Hematopoietic multipotent progenitor cell treated with erythropoietin and hydrocortisone succinate and interleukin-3 and kit ligand, for 8 days (in vitro differentiated cells): Measurements from ENCODE around the gene ASCC3.
A peak's percentile ranks its signal among the peaks of the same experiment; 100 is the strongest.
"Not testable (repeated sequence)": the region's sequence is repeated elsewhere in the genome, so short reads cannot be mapped to it uniquely, and the experiment has no call there.

Source experiments
- DNase-seq: peaks from one replicate; pipeline ENCODE4 v3.0.0-alpha.2; 2015

Gene ASCC3

GRCh38 chr6:100880853-100881706 is at the start of gene ASCC3:
Gene ASCC3 (minus strand): TSS chr6:100881329. CDS start chr6:100867997, 13,332 bp downstream.
- DNase-seq: peak; percentile 94

GRCh38 chr6:100925749-100926148 is 44.6 kb upstream of the ASCC3 start:
- no peak for DNase-seq

- no peak for DNase-seq
These were observed 43.6 kb upstream of the ASCC3 start for GRCh38 chr6:100924534-100925227.

- no peak for DNase-seq
These were observed 42.5 kb upstream of the ASCC3 start for GRCh38 chr6:100923481-100924165.

GRCh38 chr6:100920028-100920605 is 39.0 kb upstream of the ASCC3 start:
- no peak for DNase-seq

GRCh38 chr6:100918152-100918551 is 37.0 kb upstream of the ASCC3 start:
- no peak for DNase-seq

- peak; percentile 53 for DNase-seq
These were observed 34.7 kb upstream of the ASCC3 start for GRCh38 chr6:100915876-100916275.

- DNase-seq: no peak
These were observed 32.5 kb upstream of the ASCC3 start for GRCh38 chr6:100913400-100914276.

- no peak for DNase-seq
These were observed 25.2 kb upstream of the ASCC3 start for GRCh38 chr6:100906325-100906724.

- no peak for DNase-seq
These were observed 23.9 kb upstream of the ASCC3 start for GRCh38 chr6:100905067-100905466.

- no peak for DNase-seq
These were observed 23.2 kb upstream of the ASCC3 start for GRCh38 chr6:100904316-100904715.

GRCh38 chr6:100901582-100901981 is 20.5 kb upstream of the ASCC3 start:
- no peak for DNase-seq

GRCh38 chr6:100899202-100899601 is 18.1 kb upstream of the ASCC3 start:
- DNase-seq: no peak

- no peak for DNase-seq
These were observed 16.5 kb upstream of the ASCC3 start for GRCh38 chr6:100897671-100898070.

- DNase-seq: no peak
These were observed 12.6 kb upstream of the ASCC3 start for GRCh38 chr6:100893743-100894142.

- peak; percentile 19 for DNase-seq
These were observed 11.6 kb upstream of the ASCC3 start for GRCh38 chr6:100892693-100893092.

GRCh38 chr6:100892116-100892515 is 11.0 kb upstream of the ASCC3 start:
- DNase-seq: no peak

- DNase-seq: peak; percentile 88
These were observed 9.9 kb upstream of the ASCC3 start for GRCh38 chr6:100891079-100891478.

- not testable (repeated sequence) for DNase-seq
These were observed 9.5 kb upstream of the ASCC3 start for GRCh38 chr6:100890646-100891045.

GRCh38 chr6:100889351-100889750 is 8.2 kb upstream of the ASCC3 start:
- no peak for DNase-seq

GRCh38 chr6:100886076-100886475 is 4.9 kb upstream of the ASCC3 start:
- no peak for DNase-seq

GRCh38 chr6:100883347-100883746 is 2.2 kb upstream of the ASCC3 start:
- DNase-seq: no peak
